ENCODE data around the gene GLS. TPM values are rescaled to one million over a fixed set of nuclear protein-coding genes. Genes with fewer than 3 reads are reported as not detected.

Gene GLS
- total and polyA plus RNA-seq, 2 donors (not counting 1 experiment from before 2014, with no cell fraction given) = 32.5 to 195 TPM

GRCh38 chr2:190837952-190838361 lies 42.7 kb upstream of the GLS start:
- Histone ChIP-seq H3K4me3 (ENCODE audit: control extremely low read depth in 1 of 5, extremely low read depth in 1 of 5, insufficient read depth in 1 of 5, low read depth in 2 of 5, low read length in 4 of 5) (no peak overlapping the region), H4K20me1 (ENCODE audit: control insufficient read depth, insufficient read depth, low read length, poor library complexity, severe bottlenecking) (no peaks in the 10 kb centered on the region), H3K27ac (ENCODE audit: low read length in 2 of 2) (no peak overlapping the region), H2AFZ (ENCODE audit: insufficient read depth, low read depth, low read length, poor library complexity, severe bottlenecking) (no peak overlapping the region), H3K27me3 (replicated peaks in 1 of 4; ENCODE audit: control extremely low read depth in 1 of 4, control insufficient read depth in 3 of 4, insufficient read depth in 4 of 4, low read length in 3 of 4) (no peaks in the 10 kb centered on the region), H3K36me3 (replicated peaks in 1 of 2; ENCODE audit: control extremely low read depth in 1 of 2, control insufficient read depth in 1 of 2, extremely low read depth in 1 of 2, insufficient read depth in 2 of 2, low read length in 1 of 2) (peaks cover 0 to 7% of the 10 kb centered on the region in 2 experiments), H3K4me1 (ENCODE audit: control insufficient read depth in 2 of 2, insufficient read depth in 2 of 2, low read length in 2 of 2) (no peaks in the 10 kb centered on the region), H3K79me2 (ENCODE audit: control insufficient read depth, insufficient read depth, low read length) (no peaks in the 10 kb centered on the region), H3K4me2 (replicated peaks; ENCODE audit: low read depth, low read length, poor library complexity, severe bottlenecking) (no peak overlapping the region), H3K9ac (ENCODE audit: low read length) (no peak overlapping the region), H3K9me3 (ENCODE audit: control extremely low read depth in 1 of 3, control insufficient read depth in 2 of 3, insufficient read depth in 1 of 3, low read length in 2 of 3) (no peaks in the 10 kb centered on the region)
- POLR2A ChIA-PET = no interaction called here
- H3K27ac Mint-ChIP-seq = no peak overlapping the region
- WGBS (ENCODE audit: insufficient coverage) = 100% methylated on average over 3 of the region's 3 CpGs
- intact Hi-C loops (cut with micrococcal nuclease) = no loop called here
- no peak overlapping the region for H3K4me3 Mint-ChIP-seq
- no peak for ATAC-seq (ENCODE audit: low read depth)
- no peaks in the 10 kb centered on the region for H3K9me3 Mint-ChIP-seq (ENCODE audit: insufficient read depth)
- CTCF ChIA-PET = no interaction called here
- H3K27me3 Mint-ChIP-seq = no peaks in the 10 kb centered on the region
- H3K4me1 Mint-ChIP-seq = no peaks in the 10 kb centered on the region
- TF ChIP-seq EZH2 (IDR thresholded peaks at IDR 0.05; ENCODE audit: borderline replicate concordance, insufficient read depth, low read depth, low read length, poor library complexity, severe bottlenecking) = no peak
- TF ChIP-seq CTCF (IDR thresholded peaks at IDR 0.05) = no peak
- no peak for DNase-seq

GRCh38 chr2:190838492-190838910 lies 42.1 kb upstream of the GLS start:
- Mint-ChIP-seq H3K4me1 (no peaks in the 10 kb centered on the region), H3K27ac (no peak overlapping the region), H3K4me3 (no peak overlapping the region), H3K27me3 (no peaks in the 10 kb centered on the region), H3K9me3 (ENCODE audit: insufficient read depth) (no peaks in the 10 kb centered on the region)
- DNase-seq (no peak), ATAC-seq (ENCODE audit: low read depth) (no peak)
- H3K9me3 ChIP-seq (ENCODE audit: control extremely low read depth in 1 of 3, control insufficient read depth in 2 of 3, insufficient read depth in 1 of 3, low read length in 2 of 3) = no peaks in the 10 kb centered on the region
- CTCF ChIA-PET = no interaction called here
- H3K4me2 ChIP-seq (replicated peaks; ENCODE audit: low read depth, low read length, poor library complexity, severe bottlenecking) = no peak overlapping the region
- H3K27me3 ChIP-seq (replicated peaks in 1 of 4; ENCODE audit: control extremely low read depth in 1 of 4, control insufficient read depth in 3 of 4, insufficient read depth in 4 of 4, low read length in 3 of 4) = no peaks in the 10 kb centered on the region
- H2AFZ ChIP-seq (ENCODE audit: insufficient read depth, low read depth, low read length, poor library complexity, severe bottlenecking) = no peak overlapping the region
- POLR2A ChIA-PET = no interaction called here
- no peaks in the 10 kb centered on the region for H3K4me1 ChIP-seq (ENCODE audit: control insufficient read depth in 2 of 2, insufficient read depth in 2 of 2, low read length in 2 of 2)
- WGBS (ENCODE audit: insufficient coverage) = 94% methylated on average over 2 of the region's 2 CpGs
- H3K36me3 ChIP-seq (replicated peaks in 1 of 2; ENCODE audit: control extremely low read depth in 1 of 2, control insufficient read depth in 1 of 2, extremely low read depth in 1 of 2, insufficient read depth in 2 of 2, low read length in 1 of 2) = peaks cover 0 to 7% of the 10 kb centered on the region in 2 experiments
- H4K20me1 ChIP-seq (ENCODE audit: control insufficient read depth, insufficient read depth, low read length, poor library complexity, severe bottlenecking) = no peaks in the 10 kb centered on the region
- intact Hi-C loops (cut with micrococcal nuclease) = no loop called here
- TF ChIP-seq EZH2 (IDR thresholded peaks at IDR 0.05; ENCODE audit: borderline replicate concordance, insufficient read depth, low read depth, low read length, poor library complexity, severe bottlenecking) (no peak), CTCF (IDR thresholded peaks at IDR 0.05) (no peak)
- H3K4me3 ChIP-seq (ENCODE audit: control extremely low read depth in 1 of 5, extremely low read depth in 1 of 5, insufficient read depth in 1 of 5, low read depth in 2 of 5, low read length in 4 of 5) = no peak overlapping the region
- no peaks in the 10 kb centered on the region for H3K79me2 ChIP-seq (ENCODE audit: control insufficient read depth, insufficient read depth, low read length)
- no peak overlapping the region for H3K9ac ChIP-seq (ENCODE audit: low read length)
- H3K27ac ChIP-seq (ENCODE audit: low read length in 2 of 2) = no peak overlapping the region
